NT2/D1 (cell line): ENCODE measurements around the gene SGIP1.

Experiments
- DNase-seq: peaks from one replicate; pipeline ENCODE4 v3.0.0-alpha.2; 2011; ENCODE audit warnings: low read depth, low spot score
- H3K27me3 ChIP-seq: 2 replicates; pipeline ENCODE4 v1.6.0; 2011; ENCODE audit warnings: mild to moderate bottlenecking; ENCODE audit not compliant: insufficient read length, insufficient read depth
- H3K36me3 ChIP-seq: 2 replicates; pipeline ENCODE4 v1.6.1; 2011; ENCODE audit warnings: mild to moderate bottlenecking, low read length, mixed read lengths; ENCODE audit not compliant: insufficient read depth, insufficient read length
- H3K4me1 ChIP-seq: 2 replicates; pipeline ENCODE4 v1.5.1; 2011; ENCODE audit not compliant: insufficient read depth, insufficient read length
- H3K4me3 ChIP-seq: 2 replicates; pipeline ENCODE4 v1.5.1; 2011; ENCODE audit warnings: low read depth; ENCODE audit not compliant: insufficient read length
- H3K9ac ChIP-seq: 2 replicates; pipeline ENCODE4 v1.6.0; 2011; ENCODE audit warnings: low read depth; ENCODE audit not compliant: insufficient read length
- H3K9me3 ChIP-seq: 2 replicates; pipeline ENCODE4 v1.5.1; 2011; ENCODE audit warnings: mild to moderate bottlenecking, low read length; ENCODE audit not compliant: insufficient read depth
- SUZ12 ChIP-seq: IDR thresholded peaks from 2 replicates; pipeline ENCODE4 v1.6.1; 2011; ENCODE audit not compliant: insufficient read length, insufficient read depth; ENCODE audit errors: extremely low read depth
- YY1 ChIP-seq: IDR thresholded peaks from 2 replicates; pipeline ENCODE4 v1.6.1; 2011; ENCODE audit not compliant: insufficient read length, insufficient read depth
- ZNF274 ChIP-seq: IDR thresholded peaks from 2 replicates; pipeline ENCODE4 v1.6.1; 2011; ENCODE audit warnings: mild to moderate bottlenecking, low read depth, low read length

The SGIP1 gene

DNA sequence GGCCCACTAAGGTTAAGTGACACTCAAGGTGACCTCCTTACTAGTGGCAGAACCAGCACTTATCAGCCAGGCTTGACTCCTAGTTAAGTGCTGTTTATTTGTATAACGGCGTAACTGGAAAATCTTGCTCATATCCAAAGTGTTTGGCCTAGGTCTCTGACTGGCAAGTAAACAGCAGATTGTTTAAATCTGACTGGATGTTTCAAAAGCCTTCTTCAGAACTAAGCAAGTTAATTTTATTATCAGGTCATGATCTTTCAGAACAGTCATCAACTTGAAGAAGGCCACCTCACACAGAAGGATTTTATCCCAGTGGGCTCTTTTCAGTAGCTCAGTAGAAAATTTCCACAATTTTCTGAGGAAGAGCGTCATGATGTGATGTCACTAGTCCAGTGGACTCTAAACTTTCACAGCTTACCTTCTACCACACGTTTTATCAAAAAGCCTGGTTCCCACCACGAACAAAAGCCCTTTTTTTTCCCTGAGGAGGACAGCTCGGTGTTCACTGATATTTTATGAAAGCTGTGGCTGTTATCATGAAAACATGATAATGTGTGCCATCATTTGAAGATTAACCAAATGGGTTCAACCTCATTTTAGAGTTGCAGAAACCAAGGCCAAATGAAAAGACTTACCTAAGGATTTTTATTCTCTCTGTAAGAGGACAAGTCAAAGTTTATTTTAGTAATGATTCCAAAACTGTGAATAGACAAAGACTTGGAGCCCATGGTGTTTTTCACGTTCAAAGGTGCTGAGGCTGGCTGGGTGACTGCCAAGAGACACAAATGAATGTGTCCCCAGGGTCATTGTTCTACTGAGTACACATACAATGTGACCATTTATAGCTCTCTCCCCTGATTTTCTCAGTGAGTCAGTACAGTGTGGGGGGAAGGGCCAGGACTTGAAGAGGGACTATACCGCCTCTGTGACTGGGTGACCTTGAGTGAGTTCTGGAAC, 9.1 kb downstream of the SGIP1 start:
- Histone ChIP-seq H3K36me3 (no peaks in the 10 kb centered on the region), H3K27me3 (no peaks in the 10 kb centered on the region), H3K4me3 (no peak overlapping the region), H3K9ac (no peak overlapping the region), H3K9me3 (no peaks in the 10 kb centered on the region), H3K4me1 (no peaks in the 10 kb centered on the region)
- TF ChIP-seq SUZ12 (no peak), ZNF274 (no peak), YY1 (no peak)
- no peak for DNase-seq

DNA sequence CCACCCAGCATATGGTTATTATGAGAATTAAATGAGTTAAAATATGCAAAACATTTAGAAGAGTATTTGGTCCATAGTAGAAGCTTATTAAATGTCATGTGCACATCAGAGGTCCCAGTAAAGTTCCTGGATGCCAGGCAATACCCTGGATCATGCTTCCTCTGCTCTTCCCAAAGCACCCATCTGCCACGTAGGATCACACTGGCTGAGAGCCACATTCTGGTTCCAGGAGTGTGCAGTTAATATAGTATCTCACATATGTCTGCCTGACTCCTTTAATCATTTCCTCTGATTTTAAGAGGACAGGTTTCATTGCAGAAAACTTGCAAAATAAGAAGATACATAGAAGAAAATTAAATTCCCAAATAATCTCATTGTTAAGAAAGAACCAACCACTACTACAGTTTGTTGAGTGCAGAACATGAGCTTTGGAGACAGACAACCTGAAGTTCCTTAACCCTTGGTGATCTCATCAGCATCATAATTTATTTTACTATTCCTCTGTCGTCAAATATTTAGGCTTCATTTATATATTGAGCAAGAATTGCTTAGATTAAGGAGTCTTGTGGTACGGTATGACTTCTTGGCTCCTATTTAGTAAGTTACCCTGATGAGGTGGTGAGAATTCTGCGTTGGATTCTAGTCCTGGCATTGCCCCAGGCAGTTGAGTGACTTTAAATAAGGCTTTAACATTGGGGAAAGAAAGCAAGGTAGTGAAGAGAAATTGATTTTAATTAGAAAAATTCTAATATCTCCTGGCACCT, 12.3 kb downstream of the SGIP1 start:
- DNase-seq: no peak
- Histone ChIP-seq H3K36me3 (no peaks in the 10 kb centered on the region), H3K4me1 (no peaks in the 10 kb centered on the region), H3K9ac (no peak overlapping the region), H3K27me3 (no peaks in the 10 kb centered on the region), H3K9me3 (no peaks in the 10 kb centered on the region), H3K4me3 (no peak overlapping the region)
- no peak for TF ChIP-seq YY1
- no peak for TF ChIP-seq ZNF274
- no peak for TF ChIP-seq SUZ12

DNA sequence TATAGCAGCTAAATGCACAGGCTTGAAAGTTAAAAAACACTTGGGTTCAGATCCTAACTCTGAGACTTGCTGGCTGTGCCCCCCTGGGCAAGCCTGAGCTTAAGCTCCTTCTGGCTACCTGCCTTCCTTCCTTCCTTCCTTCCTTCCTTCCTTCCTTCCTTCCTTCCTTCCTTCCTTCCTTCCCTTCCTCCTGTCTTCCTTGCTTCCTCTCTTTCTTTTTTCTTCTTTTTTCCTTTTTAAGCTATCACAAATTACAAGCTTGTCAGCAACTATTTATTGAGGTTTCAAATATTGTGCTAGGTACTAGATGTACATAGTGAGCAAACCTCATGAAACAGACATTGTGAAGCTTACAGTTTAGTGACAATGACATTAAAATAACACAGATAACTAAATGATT, 15.1 kb downstream of the SGIP1 start:
- Histone ChIP-seq H3K9ac (no peak overlapping the region), H3K4me1 (no peaks in the 10 kb centered on the region), H3K36me3 (no peaks in the 10 kb centered on the region), H3K27me3 (no peaks in the 10 kb centered on the region), H3K9me3 (no peaks in the 10 kb centered on the region), H3K4me3 (no peak overlapping the region)
- DNase-seq: no peak
- no peak for TF ChIP-seq YY1
- no peak for TF ChIP-seq SUZ12
- TF ChIP-seq ZNF274: no peak

DNA sequence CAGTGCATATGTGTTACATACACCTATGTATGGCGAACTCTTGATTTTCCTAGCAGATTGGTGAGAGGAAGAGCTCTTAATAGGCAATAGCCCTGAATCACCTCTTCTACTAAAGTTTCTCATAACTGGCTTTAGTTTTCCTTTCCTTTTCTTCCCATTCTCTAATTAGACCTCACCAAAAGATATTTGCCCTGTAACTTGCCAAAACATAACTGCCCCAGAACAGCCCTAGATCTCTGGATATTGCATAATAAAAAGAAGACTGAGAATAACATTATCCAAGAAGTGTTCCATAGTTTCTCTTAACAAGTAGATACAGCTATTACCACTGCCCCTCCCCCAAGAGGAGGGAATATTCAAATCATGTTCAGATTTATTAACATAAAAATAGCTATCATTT, 16.3 kb downstream of the SGIP1 start:
- H3K9me3 ChIP-seq: no peaks in the 10 kb centered on the region
- DNase-seq: no peak
- H3K9ac ChIP-seq: no peak overlapping the region
- no peak overlapping the region for H3K4me3 ChIP-seq
- no peaks in the 10 kb centered on the region for H3K36me3 ChIP-seq
- no peak for TF ChIP-seq ZNF274
- no peak for TF ChIP-seq SUZ12
- TF ChIP-seq YY1: no peak
- no peaks in the 10 kb centered on the region for H3K27me3 ChIP-seq
- H3K4me1 ChIP-seq: no peaks in the 10 kb centered on the region

DNA sequence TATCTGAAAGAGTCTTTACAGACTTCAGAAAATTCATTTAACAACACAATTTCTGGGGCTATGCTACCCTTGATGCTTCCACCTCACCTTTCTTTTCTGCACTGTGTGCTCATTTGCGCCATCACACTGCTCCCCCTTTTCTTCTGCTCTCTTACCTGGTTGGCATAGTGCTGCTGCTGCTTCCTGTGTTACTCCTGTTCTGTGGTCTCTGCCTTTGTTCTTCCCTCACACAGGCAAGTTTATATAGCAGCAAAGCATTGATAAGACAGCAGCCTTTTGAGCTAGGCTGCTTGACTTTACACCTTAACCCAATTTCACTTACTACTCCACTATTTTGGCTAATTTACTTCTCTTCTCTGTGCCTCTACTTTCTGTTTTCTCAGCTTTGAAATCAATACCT, 18.3 kb downstream of the SGIP1 start:
- no peaks in the 10 kb centered on the region for H3K9me3 ChIP-seq
- H3K9ac ChIP-seq: no peak overlapping the region
- H3K4me1 ChIP-seq: no peaks in the 10 kb centered on the region
- H3K4me3 ChIP-seq: no peak overlapping the region
- H3K27me3 ChIP-seq: no peaks in the 10 kb centered on the region
- no peak for DNase-seq
- H3K36me3 ChIP-seq: no peaks in the 10 kb centered on the region
- no peak for TF ChIP-seq YY1
- TF ChIP-seq ZNF274: no peak
- no peak for TF ChIP-seq SUZ12

DNA sequence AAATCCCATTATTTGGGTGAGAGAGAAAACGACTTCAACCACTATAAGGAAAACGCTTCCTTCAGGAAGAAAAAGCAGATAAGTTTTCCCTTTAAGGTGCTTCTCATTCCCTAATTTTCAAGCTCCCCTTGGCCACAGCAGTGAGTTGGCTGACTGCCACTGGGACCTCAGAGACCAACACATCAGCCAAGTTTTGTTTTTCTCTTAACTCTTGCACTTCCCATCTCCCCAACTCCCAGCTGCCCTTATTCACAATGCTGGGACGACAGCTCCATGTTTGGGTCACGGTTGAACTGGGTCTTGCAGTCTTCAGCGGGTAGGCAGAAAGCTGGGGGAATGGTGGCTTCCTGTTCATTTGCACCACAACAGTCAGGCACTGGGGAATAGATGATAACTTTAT, 18.9 kb downstream of the SGIP1 start:
- Histone ChIP-seq H3K36me3 (no peaks in the 10 kb centered on the region), H3K27me3 (no peaks in the 10 kb centered on the region), H3K4me3 (no peak overlapping the region), H3K9me3 (no peaks in the 10 kb centered on the region), H3K4me1 (no peaks in the 10 kb centered on the region), H3K9ac (no peak overlapping the region)
- TF ChIP-seq SUZ12 (no peak), YY1 (no peak), ZNF274 (no peak)
- no peak for DNase-seq

DNA sequence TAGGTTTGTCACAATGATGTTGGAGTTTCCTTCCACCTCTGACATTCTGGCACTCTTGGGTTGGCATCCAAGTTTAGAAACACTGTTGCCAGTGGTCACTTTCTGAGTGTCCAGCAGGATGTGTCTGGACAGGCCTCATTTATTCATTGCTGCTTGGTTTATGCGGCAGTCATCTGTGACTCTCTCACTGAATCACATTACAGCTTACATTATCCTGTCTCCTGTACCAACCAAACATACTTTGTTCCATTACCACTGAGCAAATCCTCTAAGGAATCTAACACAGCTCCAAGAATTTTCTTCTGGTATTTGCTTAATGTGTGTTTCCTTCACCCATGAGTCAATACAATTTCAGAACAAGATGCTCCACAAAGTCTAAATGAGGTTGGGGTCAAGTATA, 19.9 kb downstream of the SGIP1 start:
- H3K4me1 ChIP-seq: no peaks in the 10 kb centered on the region
- H3K9me3 ChIP-seq: no peaks in the 10 kb centered on the region
- TF ChIP-seq YY1: no peak
- TF ChIP-seq ZNF274: no peak
- TF ChIP-seq SUZ12: no peak
- no peak overlapping the region for H3K4me3 ChIP-seq
- H3K9ac ChIP-seq: no peak overlapping the region
- H3K36me3 ChIP-seq: no peaks in the 10 kb centered on the region
- DNase-seq: no peak
- no peaks in the 10 kb centered on the region for H3K27me3 ChIP-seq
